ENCODE results near the gene NAP1L4.

The NAP1L4 gene

DNA sequence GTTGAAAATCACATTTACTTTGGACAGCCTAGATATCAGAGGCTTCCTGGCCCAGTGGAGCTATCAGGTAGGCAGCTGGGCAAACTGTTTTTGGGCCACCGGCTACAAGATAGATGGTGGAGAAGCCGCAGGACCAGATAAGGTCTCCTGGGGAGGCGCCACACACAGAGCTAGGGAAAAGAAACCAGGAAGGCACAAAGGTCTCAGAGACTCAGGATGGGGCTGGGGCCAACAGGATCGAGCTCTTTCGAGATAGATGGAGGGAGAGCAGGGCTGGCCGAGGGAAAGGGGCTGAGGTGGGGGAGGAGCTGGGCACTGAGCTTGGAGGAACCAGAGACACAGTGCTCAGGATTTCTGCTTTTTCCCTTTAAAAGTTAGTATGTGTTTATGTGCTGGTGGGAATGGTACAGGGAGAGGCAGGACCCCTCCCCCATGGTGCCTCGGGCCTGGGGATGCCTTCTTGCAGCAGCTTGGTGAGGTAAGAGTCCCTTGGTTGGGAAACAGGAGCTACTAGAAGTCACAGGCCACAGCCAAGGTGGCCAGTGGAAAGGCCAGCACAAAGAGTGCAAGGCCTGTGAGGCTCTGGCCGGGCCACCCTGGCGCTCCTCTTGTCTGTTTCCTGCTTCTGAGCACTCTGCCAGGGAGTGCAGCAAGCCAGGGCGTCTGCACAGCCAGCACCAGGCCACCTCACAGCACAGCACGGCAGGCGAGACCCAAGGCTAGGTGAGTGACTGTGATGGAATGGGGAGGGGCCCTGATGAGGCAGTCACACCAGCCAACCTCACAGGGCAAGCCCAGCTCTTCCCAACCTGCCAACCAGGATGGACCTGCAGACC lies 11.5 kb upstream of the NAP1L4 start:
- H3K27me3 ChIP-seq (replicated peaks; ENCODE audit: control insufficient read depth, insufficient read depth, low read length, poor library complexity, severe bottlenecking): no peaks in the 10 kb centered on the region
- H3K4me1 ChIP-seq (ENCODE audit: control insufficient read depth, insufficient read depth, low read length, poor library complexity, severe bottlenecking): no peaks in the 10 kb centered on the region
- DNase-seq: no peak
- no peaks in the 10 kb centered on the region for H3K9me3 ChIP-seq (ENCODE audit: control insufficient read depth, low read length)
- no peak overlapping the region for H3K4me3 ChIP-seq (ENCODE audit: insufficient read depth, low read depth, low read length, poor library complexity, severe bottlenecking)
- no peak overlapping the region for H3K27ac ChIP-seq (ENCODE audit: insufficient read depth, low read length, poor library complexity, severe bottlenecking)
- H3K36me3 ChIP-seq (ENCODE audit: control insufficient read depth, insufficient read depth, low read length): peaks cover 50% of the 10 kb centered on the region

DNA sequence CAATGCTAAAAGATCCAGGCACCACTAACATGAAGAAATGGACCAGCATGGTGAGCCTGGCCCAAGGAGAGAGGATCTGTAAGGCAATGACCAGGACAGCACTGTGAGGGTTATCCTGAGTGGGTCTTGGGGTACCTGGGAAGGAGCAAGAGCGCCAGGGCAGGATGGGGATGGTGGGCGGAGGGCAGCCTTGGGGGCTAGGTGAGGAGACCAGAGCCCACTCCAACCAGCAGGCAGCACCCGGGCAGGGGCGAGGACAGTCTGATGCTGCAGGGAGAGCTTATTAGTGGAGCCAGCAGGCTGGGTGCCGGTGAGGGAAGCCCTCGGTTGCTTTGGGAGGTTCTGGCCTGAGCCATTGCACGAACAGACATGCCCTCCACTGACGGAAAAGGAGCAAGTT lies 10.7 kb upstream of the NAP1L4 start:
- Histone ChIP-seq H3K36me3 (ENCODE audit: control insufficient read depth, insufficient read depth, low read length) (peaks cover 50% of the 10 kb centered on the region), H3K27ac (ENCODE audit: insufficient read depth, low read length, poor library complexity, severe bottlenecking) (no peak overlapping the region), H3K4me3 (ENCODE audit: insufficient read depth, low read depth, low read length, poor library complexity, severe bottlenecking) (no peak overlapping the region)

DNA sequence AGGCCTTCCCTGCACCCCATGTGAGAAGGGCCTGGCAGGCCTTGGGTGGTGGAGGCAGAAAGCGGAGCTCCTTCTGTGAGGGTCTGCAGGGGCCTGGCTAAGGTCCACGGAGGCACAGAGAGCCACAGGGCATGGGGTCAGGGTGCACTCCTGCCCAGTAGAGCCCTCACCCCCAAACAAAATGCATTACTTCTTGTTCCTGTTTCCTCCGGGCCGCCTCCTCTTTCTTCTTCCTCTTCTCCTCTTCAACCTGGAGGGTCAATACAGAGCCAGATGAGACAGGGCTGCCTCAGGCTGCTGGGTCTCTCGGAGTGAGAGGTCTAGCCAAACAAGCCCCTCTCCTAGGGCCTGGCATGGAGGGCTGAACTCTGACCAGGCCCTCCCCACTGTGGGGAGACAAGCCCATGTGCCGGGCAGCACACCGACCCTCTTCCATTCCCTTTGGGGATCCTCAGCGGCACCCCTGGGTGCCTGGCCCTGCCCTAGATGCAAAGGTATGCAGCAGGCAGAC lies 10.3 kb upstream of the NAP1L4 start:
- no peaks in the 10 kb centered on the region for H3K27me3 ChIP-seq (replicated peaks; ENCODE audit: control insufficient read depth, insufficient read depth, low read length, poor library complexity, severe bottlenecking)
- DNase-seq: no peak
- H3K36me3 ChIP-seq (ENCODE audit: control insufficient read depth, insufficient read depth, low read length): peaks cover 50% of the 10 kb centered on the region
- no peak overlapping the region for H3K27ac ChIP-seq (ENCODE audit: insufficient read depth, low read length, poor library complexity, severe bottlenecking)
- H3K4me3 ChIP-seq (ENCODE audit: insufficient read depth, low read depth, low read length, poor library complexity, severe bottlenecking): no peak overlapping the region
- H3K9me3 ChIP-seq (ENCODE audit: control insufficient read depth, low read length): no peaks in the 10 kb centered on the region
- H3K4me1 ChIP-seq (ENCODE audit: control insufficient read depth, insufficient read depth, low read length, poor library complexity, severe bottlenecking): no peaks in the 10 kb centered on the region

More for the DNA sequence above, 10.7 kb upstream of the NAP1L4 start:
- H3K4me1 ChIP-seq (ENCODE audit: control insufficient read depth, insufficient read depth, low read length, poor library complexity, severe bottlenecking): no peaks in the 10 kb centered on the region
- no peaks in the 10 kb centered on the region for H3K9me3 ChIP-seq (ENCODE audit: control insufficient read depth, low read length)
- H3K27me3 ChIP-seq (replicated peaks; ENCODE audit: control insufficient read depth, insufficient read depth, low read length, poor library complexity, severe bottlenecking): no peaks in the 10 kb centered on the region
- DNase-seq: no peak

DNA sequence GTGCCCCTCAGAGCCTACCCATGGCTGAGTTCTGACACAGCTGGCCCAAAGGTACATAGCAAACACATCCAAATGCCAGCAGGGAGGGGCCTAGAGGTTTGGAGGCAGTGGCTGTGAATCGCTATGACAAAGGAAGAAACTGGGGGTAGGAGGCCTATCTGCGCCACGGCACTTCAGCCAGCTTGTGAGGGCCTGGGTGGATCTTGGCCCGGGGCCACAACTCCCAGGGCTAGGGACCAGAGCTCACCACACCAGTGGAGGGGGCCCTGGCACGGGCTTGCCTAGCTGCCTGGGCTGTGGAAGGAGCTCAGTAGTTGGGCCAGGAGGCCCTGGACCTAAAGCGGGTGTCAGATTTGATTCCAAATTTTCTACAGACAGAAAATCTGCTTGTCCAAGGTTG lies 9.4 kb upstream of the NAP1L4 start:
- Histone ChIP-seq H3K36me3 (ENCODE audit: control insufficient read depth, insufficient read depth, low read length) (peaks cover 44% of the 10 kb centered on the region), H3K9me3 (ENCODE audit: control insufficient read depth, low read length) (no peaks in the 10 kb centered on the region), H3K27ac (ENCODE audit: insufficient read depth, low read length, poor library complexity, severe bottlenecking) (no peak overlapping the region), H3K4me3 (ENCODE audit: insufficient read depth, low read depth, low read length, poor library complexity, severe bottlenecking) (no peak overlapping the region), H3K27me3 (replicated peaks; ENCODE audit: control insufficient read depth, insufficient read depth, low read length, poor library complexity, severe bottlenecking) (no peaks in the 10 kb centered on the region), H3K4me1 (ENCODE audit: control insufficient read depth, insufficient read depth, low read length, poor library complexity, severe bottlenecking) (no peaks in the 10 kb centered on the region)
- no peak for DNase-seq

DNA sequence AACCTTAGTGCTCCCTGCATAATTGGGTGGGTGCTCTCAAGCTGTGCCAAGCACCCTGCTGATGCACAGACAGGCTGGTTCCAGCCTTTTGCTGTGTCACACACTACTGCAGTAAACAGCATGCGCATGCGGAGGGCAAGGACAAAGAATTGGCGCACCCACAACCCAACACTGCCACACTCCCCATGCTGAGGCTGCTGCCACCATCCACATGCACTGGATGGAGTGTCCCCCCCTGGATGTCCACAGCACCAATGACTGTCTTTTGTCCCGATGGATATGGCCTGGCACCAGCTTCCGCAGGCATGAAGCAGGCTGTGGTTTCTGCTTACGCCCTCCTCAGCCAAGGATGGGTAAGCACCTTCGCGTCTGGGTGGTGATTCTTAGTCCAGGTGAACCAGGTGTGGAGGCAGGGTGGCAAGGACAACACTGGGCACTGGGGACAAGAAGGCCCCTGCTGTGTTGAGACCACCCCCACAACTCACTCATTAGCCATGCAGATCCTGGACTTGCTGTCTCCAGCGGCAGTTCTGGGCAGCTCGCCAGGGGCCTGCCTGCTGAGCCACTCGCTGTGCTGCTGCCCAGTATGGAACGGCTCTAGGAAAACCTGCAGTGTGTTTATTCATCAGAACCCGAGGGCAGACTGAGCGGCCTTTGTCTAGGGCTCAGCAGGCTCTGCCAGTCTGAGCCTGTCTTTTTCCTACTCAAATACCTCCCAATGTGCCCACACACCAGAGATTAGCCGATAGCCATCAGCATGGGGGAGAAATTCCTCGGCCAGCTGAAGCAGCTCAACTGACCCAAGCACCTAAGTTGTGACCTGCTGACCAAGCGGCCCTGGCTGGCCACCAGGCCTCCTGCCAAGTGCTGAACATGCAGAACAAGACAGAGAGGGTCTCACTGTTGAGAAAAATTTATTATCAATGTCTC lies 8.2 kb upstream of the NAP1L4 start:
- Histone ChIP-seq H3K4me3 (ENCODE audit: insufficient read depth, low read depth, low read length, poor library complexity, severe bottlenecking) (no peak overlapping the region), H3K36me3 (ENCODE audit: control insufficient read depth, insufficient read depth, low read length) (peaks cover 43% of the 10 kb centered on the region), H3K4me1 (ENCODE audit: control insufficient read depth, insufficient read depth, low read length, poor library complexity, severe bottlenecking) (no peaks in the 10 kb centered on the region), H3K27ac (ENCODE audit: insufficient read depth, low read length, poor library complexity, severe bottlenecking) (no peak overlapping the region), H3K27me3 (replicated peaks; ENCODE audit: control insufficient read depth, insufficient read depth, low read length, poor library complexity, severe bottlenecking) (no peaks in the 10 kb centered on the region), H3K9me3 (ENCODE audit: control insufficient read depth, low read length) (no peaks in the 10 kb centered on the region)
- DNase-seq: no peak

DNA sequence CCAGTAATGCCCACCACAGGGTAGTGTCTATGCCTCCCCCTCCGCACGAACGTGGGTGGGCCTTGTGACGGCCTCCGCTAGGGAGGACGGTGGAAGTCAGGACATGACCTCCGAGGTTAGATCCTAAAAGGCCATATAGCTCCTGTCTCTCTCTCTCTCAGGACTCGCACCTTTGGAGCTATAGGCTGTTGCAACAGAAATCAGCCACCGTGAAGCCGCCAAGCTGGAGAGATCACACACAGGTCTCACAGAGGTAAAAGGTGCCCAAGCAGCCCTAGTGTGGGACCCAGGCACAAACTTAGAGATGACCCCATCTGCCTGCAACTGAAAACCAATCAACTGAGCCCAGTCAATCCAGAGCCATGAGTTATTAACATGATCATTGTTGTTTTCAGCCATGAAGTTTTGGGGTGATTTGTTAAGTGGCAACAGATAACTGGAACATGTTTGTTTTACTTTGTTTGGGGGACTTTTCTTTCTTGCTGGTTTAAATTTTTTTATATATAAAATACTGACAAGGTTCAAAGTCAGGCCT lies 7.4 kb upstream of the NAP1L4 start:
- Histone ChIP-seq H3K27me3 (replicated peaks; ENCODE audit: control insufficient read depth, insufficient read depth, low read length, poor library complexity, severe bottlenecking) (no peaks in the 10 kb centered on the region), H3K4me3 (ENCODE audit: insufficient read depth, low read depth, low read length, poor library complexity, severe bottlenecking) (no peak overlapping the region), H3K9me3 (ENCODE audit: control insufficient read depth, low read length) (no peaks in the 10 kb centered on the region), H3K27ac (ENCODE audit: insufficient read depth, low read length, poor library complexity, severe bottlenecking) (no peak overlapping the region), H3K4me1 (ENCODE audit: control insufficient read depth, insufficient read depth, low read length, poor library complexity, severe bottlenecking) (no peaks in the 10 kb centered on the region), H3K36me3 (ENCODE audit: control insufficient read depth, insufficient read depth, low read length) (peaks cover 42% of the 10 kb centered on the region)
- no peak for DNase-seq

DNA sequence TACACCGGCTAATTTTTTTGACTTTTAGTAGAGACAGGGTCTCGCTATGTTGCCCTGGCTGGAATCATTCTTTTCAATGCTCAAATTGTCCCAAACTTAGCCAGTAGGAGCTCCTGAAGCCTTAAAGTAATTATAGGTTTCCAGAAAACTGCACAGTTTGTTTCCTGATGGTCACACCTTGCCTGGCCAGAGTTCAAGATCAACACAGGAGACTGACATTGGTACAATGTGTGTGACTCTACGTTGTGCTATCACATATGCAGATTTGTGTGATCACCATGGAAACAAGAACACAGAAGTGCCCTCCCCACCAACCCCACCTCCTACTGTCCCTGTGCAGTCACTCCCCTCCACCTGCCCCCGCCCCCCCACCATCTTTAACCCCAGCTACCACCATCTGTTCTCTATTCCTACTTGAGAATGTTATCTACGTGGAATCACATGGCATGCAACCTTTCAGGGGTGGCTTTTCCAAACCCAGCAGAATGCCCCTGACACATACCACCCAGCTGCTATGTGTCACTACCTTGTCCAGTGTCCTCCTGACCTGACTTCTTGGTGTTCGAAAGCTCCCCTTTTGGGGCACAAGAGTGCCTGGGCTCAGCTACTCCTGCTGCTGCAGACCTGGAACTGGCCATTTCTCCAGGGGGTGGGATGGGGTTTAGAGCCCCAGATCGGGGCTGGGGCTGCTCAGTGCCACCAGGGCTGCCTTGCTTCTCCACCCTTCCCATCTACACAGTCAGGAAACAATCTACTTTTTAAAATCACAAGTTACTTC lies 6.1 kb upstream of the NAP1L4 start:
- Histone ChIP-seq H3K4me3 (ENCODE audit: insufficient read depth, low read depth, low read length, poor library complexity, severe bottlenecking) (no peak overlapping the region), H3K4me1 (ENCODE audit: control insufficient read depth, insufficient read depth, low read length, poor library complexity, severe bottlenecking) (no peaks in the 10 kb centered on the region), H3K27me3 (replicated peaks; ENCODE audit: control insufficient read depth, insufficient read depth, low read length, poor library complexity, severe bottlenecking) (no peaks in the 10 kb centered on the region), H3K36me3 (ENCODE audit: control insufficient read depth, insufficient read depth, low read length) (peaks cover 31% of the 10 kb centered on the region), H3K27ac (ENCODE audit: insufficient read depth, low read length, poor library complexity, severe bottlenecking) (no peak overlapping the region), H3K9me3 (ENCODE audit: control insufficient read depth, low read length) (no peaks in the 10 kb centered on the region)
- no peak for DNase-seq

DNA sequence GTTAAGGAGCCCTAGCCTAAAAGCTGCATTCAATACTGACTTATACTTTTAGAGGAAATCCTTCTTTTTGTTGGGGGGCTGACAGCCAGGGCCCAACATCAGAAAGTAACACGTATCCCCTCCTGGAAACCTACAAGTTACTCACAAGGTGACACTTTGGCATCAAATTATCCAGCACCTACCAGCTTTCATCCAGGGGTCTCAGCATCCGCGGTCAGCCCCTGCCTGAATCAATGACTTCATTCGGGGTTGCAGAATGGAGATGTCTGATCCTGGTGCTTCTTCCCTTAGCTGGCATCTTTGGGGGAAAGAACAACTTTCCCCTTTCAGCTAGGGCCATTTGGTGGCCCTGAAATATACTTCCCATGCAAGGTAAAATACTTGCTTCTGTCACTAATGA lies 5.3 kb upstream of the NAP1L4 start:
- Histone ChIP-seq H3K27ac (ENCODE audit: insufficient read depth, low read length, poor library complexity, severe bottlenecking) (no peak overlapping the region), H3K4me1 (ENCODE audit: control insufficient read depth, insufficient read depth, low read length, poor library complexity, severe bottlenecking) (peaks cover 5% of the 10 kb centered on the region), H3K9me3 (ENCODE audit: control insufficient read depth, low read length) (no peaks in the 10 kb centered on the region), H3K36me3 (ENCODE audit: control insufficient read depth, insufficient read depth, low read length) (peaks cover 22% of the 10 kb centered on the region), H3K4me3 (ENCODE audit: insufficient read depth, low read depth, low read length, poor library complexity, severe bottlenecking) (no peak overlapping the region), H3K27me3 (replicated peaks; ENCODE audit: control insufficient read depth, insufficient read depth, low read length, poor library complexity, severe bottlenecking) (no peaks in the 10 kb centered on the region)
- no peak for DNase-seq

DNA sequence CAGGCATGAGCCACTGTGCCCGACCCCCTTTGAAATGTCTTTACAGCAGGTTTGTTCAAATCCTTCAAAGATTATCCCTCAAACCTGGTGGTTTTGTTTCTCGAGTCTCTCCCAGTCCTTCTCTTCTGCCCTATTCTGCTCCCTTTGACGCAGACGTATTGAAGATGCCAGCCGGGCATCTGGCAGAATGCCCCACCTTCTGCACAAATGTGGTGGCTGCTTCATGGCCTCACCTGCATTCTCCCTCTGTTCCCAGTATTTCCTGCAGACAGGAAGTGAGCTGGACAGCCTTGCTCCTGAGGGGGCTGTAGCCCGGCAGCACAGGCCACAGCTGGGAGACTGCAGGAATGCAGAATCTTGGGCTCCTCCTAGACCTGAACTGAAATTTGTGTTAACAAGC lies 4.8 kb upstream of the NAP1L4 start:
- H3K27ac ChIP-seq (ENCODE audit: insufficient read depth, low read length, poor library complexity, severe bottlenecking): no peak overlapping the region
- no peaks in the 10 kb centered on the region for H3K27me3 ChIP-seq (replicated peaks; ENCODE audit: control insufficient read depth, insufficient read depth, low read length, poor library complexity, severe bottlenecking)
- H3K9me3 ChIP-seq (ENCODE audit: control insufficient read depth, low read length): no peaks in the 10 kb centered on the region
- H3K36me3 ChIP-seq (ENCODE audit: control insufficient read depth, insufficient read depth, low read length): peaks cover 18% of the 10 kb centered on the region
- H3K4me3 ChIP-seq (ENCODE audit: insufficient read depth, low read depth, low read length, poor library complexity, severe bottlenecking): no peak overlapping the region
- no peak for DNase-seq
- peaks cover 5% of the 10 kb centered on the region for H3K4me1 ChIP-seq (ENCODE audit: control insufficient read depth, insufficient read depth, low read length, poor library complexity, severe bottlenecking)

All from effector memory CD4-positive, alpha-beta T cell (primary cell).